Type B pancreatic cell (in vitro differentiated cells): ENCODE results near the gene CAB39. TPM values are rescaled to one million over a fixed set of nuclear protein-coding genes. Genes with fewer than 3 reads are reported as not detected.
A peak's percentile ranks its signal among the peaks of the same experiment; 100 is the strongest.

ENCODE experiments used
- DNase-seq: peaks from one replicate; pipeline ENCODE4 v3.0.0; 2021; ENCODE audit warnings: mixed read lengths; ENCODE audit not compliant: unreplicated experiment; ENCODE audit errors: extremely low spot score
- H3K27ac Mint-ChIP-seq: 2 replicates; pipeline ENCODE4 v1.8.0; 2021; ENCODE audit warnings: mild to moderate bottlenecking, mixed read lengths
- H3K27me3 Mint-ChIP-seq: 2 replicates; pipeline ENCODE4 v1.8.0; 2021; ENCODE audit warnings: mixed read lengths
- H3K36me3 Mint-ChIP-seq: 2 replicates; pipeline ENCODE4 v1.8.0; 2021; ENCODE audit warnings: mixed read lengths
- H3K4me1 Mint-ChIP-seq: one replicate; pipeline ENCODE4 v1.8.0; 2021; ENCODE audit warnings: mixed read lengths; ENCODE audit not compliant: unreplicated experiment
- H3K4me3 Mint-ChIP-seq: 2 replicates; pipeline ENCODE4 v1.8.0; 2021; ENCODE audit warnings: mild to moderate bottlenecking, mixed read lengths
- H3K9me3 Mint-ChIP-seq: 2 replicates; pipeline ENCODE4 v1.8.0; 2021; ENCODE audit warnings: mixed read lengths
- total RNA-seq: library from RNA; stranded (reverse); gene quantifications from 2 replicates; pipeline ENCODE4 v1.2.1, GENCODE V29; 2021; ENCODE audit warnings: low replicate concordance
- TF ChIP-seq, protein P1 (sequence below): fragments of 200-600 bp; sonication (generic); conservative IDR thresholded peaks from 2 replicates; pipeline ENCODE4 v1.5.0; 2021; ENCODE audit warnings: antibody characterized with exemption, mild to moderate bottlenecking

Gene CAB39
- total RNA-seq, 1 donor from 2014 or later = 49.2 TPM

DNA sequence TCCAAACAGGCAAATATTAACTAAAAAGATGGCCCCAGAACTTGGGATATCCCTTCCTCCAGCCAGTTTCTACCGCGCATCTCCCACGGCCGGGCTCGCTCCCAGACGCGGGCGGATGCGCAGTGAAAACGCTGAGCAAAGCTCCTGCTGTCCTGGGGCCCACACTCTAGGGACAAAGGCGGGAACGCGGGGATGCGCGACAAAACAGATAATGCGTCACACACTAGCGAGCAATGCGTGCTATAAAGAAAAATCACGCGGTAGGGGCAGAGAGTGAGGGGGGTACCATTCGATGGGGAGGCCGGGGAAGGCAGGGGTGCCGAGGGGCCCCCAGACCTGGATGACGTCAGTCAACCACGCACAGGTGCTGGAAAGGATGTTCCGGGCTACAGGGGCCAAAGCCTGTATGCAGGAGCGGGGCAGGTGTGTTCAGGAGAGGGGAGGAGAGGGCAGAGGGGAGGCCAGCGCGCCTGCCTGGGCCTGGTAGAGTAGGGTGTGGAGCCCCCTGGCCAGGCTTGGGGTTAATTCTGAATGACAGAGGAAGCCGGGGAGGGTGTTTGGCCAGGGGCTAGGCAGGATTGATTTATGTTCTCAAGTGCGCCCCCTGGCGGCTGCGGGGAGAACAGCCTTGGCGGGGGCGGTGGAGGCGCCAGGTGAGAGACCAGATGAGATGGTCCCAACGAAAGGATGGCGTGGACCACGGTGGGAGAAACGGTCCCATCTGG lies 137.2 kb downstream of the CAB39 start:
- Mint-ChIP-seq H3K27me3 (peaks cover 17% of the 10 kb centered on the region), H3K9me3 (no peaks in the 10 kb centered on the region), H3K4me3 (no peak overlapping the region), H3K36me3 (no peaks in the 10 kb centered on the region), H3K27ac (no peak overlapping the region), H3K4me1 (no peaks in the 10 kb centered on the region)
- TF ChIP-seq, protein P1, sequence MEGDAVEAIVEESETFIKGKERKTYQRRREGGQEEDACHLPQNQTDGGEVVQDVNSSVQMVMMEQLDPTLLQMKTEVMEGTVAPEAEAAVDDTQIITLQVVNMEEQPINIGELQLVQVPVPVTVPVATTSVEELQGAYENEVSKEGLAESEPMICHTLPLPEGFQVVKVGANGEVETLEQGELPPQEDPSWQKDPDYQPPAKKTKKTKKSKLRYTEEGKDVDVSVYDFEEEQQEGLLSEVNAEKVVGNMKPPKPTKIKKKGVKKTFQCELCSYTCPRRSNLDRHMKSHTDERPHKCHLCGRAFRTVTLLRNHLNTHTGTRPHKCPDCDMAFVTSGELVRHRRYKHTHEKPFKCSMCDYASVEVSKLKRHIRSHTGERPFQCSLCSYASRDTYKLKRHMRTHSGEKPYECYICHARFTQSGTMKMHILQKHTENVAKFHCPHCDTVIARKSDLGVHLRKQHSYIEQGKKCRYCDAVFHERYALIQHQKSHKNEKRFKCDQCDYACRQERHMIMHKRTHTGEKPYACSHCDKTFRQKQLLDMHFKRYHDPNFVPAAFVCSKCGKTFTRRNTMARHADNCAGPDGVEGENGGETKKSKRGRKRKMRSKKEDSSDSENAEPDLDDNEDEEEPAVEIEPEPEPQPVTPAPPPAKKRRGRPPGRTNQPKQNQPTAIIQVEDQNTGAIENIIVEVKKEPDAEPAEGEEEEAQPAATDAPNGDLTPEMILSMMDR = peak; percentile 84
- DNase-seq = no peak

DNA sequence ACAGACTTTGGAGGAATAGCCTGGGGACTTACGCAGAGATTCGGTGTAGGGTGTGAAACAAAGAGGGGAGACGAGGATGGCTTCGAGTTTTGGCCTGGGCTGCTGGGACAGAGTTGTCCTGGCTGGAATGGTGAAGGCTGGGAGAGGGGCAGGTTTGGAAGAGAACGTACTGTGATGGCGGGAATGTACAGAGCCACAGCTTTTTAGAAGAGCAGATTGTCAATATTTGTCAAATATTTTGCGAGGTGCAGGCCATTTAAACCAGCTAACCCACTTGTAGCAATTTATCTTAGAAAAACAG lies 137.7 kb downstream of the CAB39 start:
- H3K36me3 Mint-ChIP-seq = no peaks in the 10 kb centered on the region
- H3K4me1 Mint-ChIP-seq = no peaks in the 10 kb centered on the region
- TF ChIP-seq, protein P1 = peak; percentile 25
- no peak for DNase-seq
- no peak overlapping the region for H3K4me3 Mint-ChIP-seq
- no peaks in the 10 kb centered on the region for H3K9me3 Mint-ChIP-seq
- H3K27ac Mint-ChIP-seq = no peak overlapping the region
- H3K27me3 Mint-ChIP-seq = peaks cover 12% of the 10 kb centered on the region

DNA sequence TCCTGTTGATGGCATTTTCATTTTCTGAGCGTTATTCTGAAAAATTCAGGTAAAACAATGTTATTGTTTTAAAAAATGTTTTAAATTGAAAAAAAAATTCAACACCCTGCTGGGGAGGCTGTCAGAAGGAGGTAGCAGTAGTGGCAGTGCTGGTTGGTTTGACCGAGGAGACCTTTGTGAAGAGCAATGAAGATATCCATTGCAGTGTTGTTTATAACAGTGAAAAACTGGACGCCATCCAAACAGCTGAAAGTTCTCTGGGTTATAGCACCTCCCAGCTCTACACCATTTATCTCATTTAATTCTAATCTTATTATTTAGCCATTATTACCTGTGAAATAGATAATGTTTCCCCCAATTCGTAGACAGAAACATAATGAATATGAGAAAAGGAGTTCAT lies 139.5 kb downstream of the CAB39 start:
- Mint-ChIP-seq H3K9me3 (no peaks in the 10 kb centered on the region), H3K36me3 (no peaks in the 10 kb centered on the region), H3K4me3 (no peak overlapping the region), H3K4me1 (no peaks in the 10 kb centered on the region), H3K27me3 (peaks cover 7% of the 10 kb centered on the region), H3K27ac (no peak overlapping the region)
- TF ChIP-seq, protein P1 = no peak
- no peak for DNase-seq

DNA sequence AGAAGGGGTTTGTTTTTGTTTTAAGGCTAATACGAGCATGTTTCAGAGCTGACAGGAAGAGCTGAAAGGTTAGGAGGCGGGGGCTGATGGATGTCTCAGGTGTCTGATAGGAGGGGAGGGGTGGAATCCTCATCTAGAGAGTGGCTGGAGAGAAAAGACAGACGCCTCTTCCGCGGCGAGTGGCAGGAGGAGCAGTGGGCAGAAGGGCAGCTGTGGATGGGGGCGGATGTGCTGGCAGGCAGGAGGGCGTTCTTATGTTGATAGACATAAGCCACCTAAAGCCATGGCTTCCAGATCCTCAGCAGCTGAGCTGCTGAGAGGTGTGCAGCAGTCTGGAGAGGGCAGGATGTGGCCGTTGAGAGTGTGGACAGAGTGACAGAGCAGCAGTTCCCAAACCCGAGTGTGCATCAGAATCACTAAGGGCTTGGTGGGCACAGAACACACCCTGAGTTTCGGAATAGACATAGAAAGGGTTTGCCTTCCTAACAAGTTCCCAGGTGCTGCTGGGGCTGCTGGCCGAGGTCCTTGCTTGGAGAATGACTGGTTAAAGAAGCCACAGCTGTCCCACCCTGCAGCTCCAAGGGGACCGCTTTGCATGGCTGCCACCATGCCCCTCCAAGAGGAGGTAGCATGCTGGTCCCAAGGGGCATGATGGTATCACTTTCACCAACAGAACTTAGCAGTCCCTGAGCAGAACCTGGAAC lies 149.1 kb downstream of the CAB39 start:
- no peaks in the 10 kb centered on the region for H3K27me3 Mint-ChIP-seq
- no peak for DNase-seq
- H3K27ac Mint-ChIP-seq = peak overlapping the region; percentile 9

DNA sequence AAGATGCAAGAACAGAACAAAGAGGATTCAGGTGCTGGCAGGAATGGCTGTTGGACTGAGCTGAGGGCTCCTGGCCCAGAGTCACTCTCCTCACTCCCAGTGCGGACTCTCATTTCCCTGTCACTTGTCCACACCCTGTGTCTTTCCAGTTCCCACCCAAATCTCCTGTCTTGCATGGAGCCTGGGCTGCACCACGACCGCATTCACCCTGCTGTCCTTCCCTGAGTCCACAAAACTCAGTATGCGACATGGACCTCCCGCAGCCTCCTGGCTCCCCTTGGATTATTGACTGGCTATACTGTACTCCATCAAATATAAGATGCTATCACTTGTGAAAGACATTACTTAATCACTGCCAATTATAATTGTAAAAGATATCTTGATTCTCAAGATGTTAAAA lies 149.7 kb downstream of the CAB39 start:
- Mint-ChIP-seq H3K36me3 (no peaks in the 10 kb centered on the region), H3K4me1 (peaks cover 31% of the 10 kb centered on the region), H3K27me3 (no peaks in the 10 kb centered on the region), H3K27ac (no peak overlapping the region), H3K4me3 (no peak overlapping the region), H3K9me3 (peaks cover 4% of the 10 kb centered on the region)
- DNase-seq = no peak
- TF ChIP-seq, protein P1 = no peak

More for the DNA sequence above, 149.1 kb downstream of the CAB39 start:
- peaks cover 4% of the 10 kb centered on the region for H3K9me3 Mint-ChIP-seq
- H3K4me3 Mint-ChIP-seq = peak overlapping the region; percentile 23
- peaks cover 26% of the 10 kb centered on the region for H3K4me1 Mint-ChIP-seq
- TF ChIP-seq, protein P1 = no peak
- no peaks in the 10 kb centered on the region for H3K36me3 Mint-ChIP-seq
